ENCODE results near the gene INTS7. TPM values are rescaled to one million over a fixed set of nuclear protein-coding genes. Genes with fewer than 3 reads are reported as not detected.
"Not testable (repeated sequence)": the region's sequence is repeated elsewhere in the genome, so short reads cannot be mapped to it uniquely, and the experiment has no call there.

The INTS7 gene
- total RNA-seq, 5 donors from 2014 or later (not counting 1 experiment from before 2014, with no cell fraction given), result 8.5 to 12.2 (median 8.8) TPM

- H3K27ac Mint-ChIP-seq, result no peak overlapping the region
- H3K27ac ChIP-seq (ENCODE audit: low read length), result no peak overlapping the region
- H3K4me3 ChIP-seq (ENCODE audit: control insufficient read depth in 1 of 2, extremely low read depth in 1 of 2, low read length in 1 of 2), result no peak overlapping the region
- H3K36me3 Mint-ChIP-seq, result peaks cover 50% of the 10 kb centered on the region
- no peak for ATAC-seq (replicated peaks in 1 of 4)
- no peaks in the 10 kb centered on the region for H3K9me3 Mint-ChIP-seq
- no peaks in the 10 kb centered on the region for H3K27me3 Mint-ChIP-seq
- no peaks in the 10 kb centered on the region for H3K27me3 ChIP-seq (replicated peaks in 1 of 2; ENCODE audit: control insufficient read depth in 2 of 2, extremely low read depth in 1 of 2, insufficient read depth in 2 of 2, low read length in 1 of 2)
- no peaks in the 10 kb centered on the region for H3K4me1 ChIP-seq (ENCODE audit: control insufficient read depth in 1 of 2, extremely low read depth in 1 of 2, insufficient read depth in 2 of 2, low read length in 2 of 2)
- ChIA-PET CTCF (interaction anchor here in 1 of 2 donors (0.5 kb wide), 1 partner anchor 55 kb away, joined by 3 read pairs; no protein-coding TSS in a partner anchor), POLR2A (no interaction called here)
- no peaks in the 10 kb centered on the region for H3K9me3 ChIP-seq
- no peaks in the 10 kb centered on the region for H3K4me1 Mint-ChIP-seq
- peaks cover 0 to 13% of the 10 kb centered on the region in 2 donors for H3K36me3 ChIP-seq (ENCODE audit: control insufficient read depth in 2 of 2, extremely low read depth in 1 of 2, insufficient read depth in 1 of 2, low read length in 1 of 2)
- WGBS (ENCODE audit: insufficient coverage), result 100% methylated on average over 1 of the region's 7 CpGs
- no peak for DNase-seq
- no peak overlapping the region for H3K4me3 Mint-ChIP-seq
Measured at GRCh38 chr1:212004895-212005608, 30.3 kb downstream of the INTS7 start.

GRCh38 chr1:212002536-212002935, 32.8 kb downstream of the INTS7 start:
- Histone ChIP-seq H3K27me3 (replicated peaks in 1 of 2; ENCODE audit: control insufficient read depth in 2 of 2, extremely low read depth in 1 of 2, insufficient read depth in 2 of 2, low read length in 1 of 2) (no peaks in the 10 kb centered on the region), H3K9me3 (no peaks in the 10 kb centered on the region), H3K4me3 (ENCODE audit: control insufficient read depth in 1 of 2, extremely low read depth in 1 of 2, low read length in 1 of 2) (no peak overlapping the region), H3K4me1 (ENCODE audit: control insufficient read depth in 1 of 2, extremely low read depth in 1 of 2, insufficient read depth in 2 of 2, low read length in 2 of 2) (no peaks in the 10 kb centered on the region), H3K27ac (ENCODE audit: low read length) (no peak overlapping the region), H3K36me3 (ENCODE audit: control insufficient read depth in 2 of 2, extremely low read depth in 1 of 2, insufficient read depth in 1 of 2, low read length in 1 of 2) (peaks cover 0 to 15% of the 10 kb centered on the region in 2 donors)
- ATAC-seq (replicated peaks in 1 of 4), result no peak
- Mint-ChIP-seq H3K27me3 (no peaks in the 10 kb centered on the region), H3K4me1 (no peaks in the 10 kb centered on the region), H3K36me3 (peaks cover 49% of the 10 kb centered on the region), H3K9me3 (no peaks in the 10 kb centered on the region), H3K4me3 (no peak overlapping the region), H3K27ac (no peak overlapping the region)
- WGBS (ENCODE audit: insufficient coverage), result 100% methylated on average over 1 of the region's 3 CpGs
- POLR2A ChIA-PET, result no interaction called here
- DNase-seq, result no peak
- CTCF ChIA-PET, result no interaction called here

- H3K36me3 ChIP-seq (ENCODE audit: control insufficient read depth in 2 of 2, extremely low read depth in 1 of 2, insufficient read depth in 1 of 2, low read length in 1 of 2), result peaks cover 8 to 10% of the 10 kb centered on the region in 2 donors
- H3K4me3 ChIP-seq (ENCODE audit: control insufficient read depth in 1 of 2, extremely low read depth in 1 of 2, low read length in 1 of 2); DNase-seq; ATAC-seq (replicated peaks in 1 of 4); CTCF ChIA-PET; H3K9me3 Mint-ChIP-seq; H3K27me3 Mint-ChIP-seq; H3K9me3 ChIP-seq; H3K27ac ChIP-seq (ENCODE audit: low read length); H3K27ac Mint-ChIP-seq; H3K4me3 Mint-ChIP-seq; H3K4me1 Mint-ChIP-seq; H3K27me3 ChIP-seq (replicated peaks in 1 of 2; ENCODE audit: control insufficient read depth in 2 of 2, extremely low read depth in 1 of 2, insufficient read depth in 2 of 2, low read length in 1 of 2); H3K4me1 ChIP-seq (ENCODE audit: control insufficient read depth in 1 of 2, extremely low read depth in 1 of 2, insufficient read depth in 2 of 2, low read length in 2 of 2): not testable (repeated sequence)
- WGBS (ENCODE audit: insufficient coverage), result no CpG with 5 or more reads among the region's 4 CpGs
- POLR2A ChIA-PET, result interaction anchor here in 1 of 2 donors (0.6 kb wide), 1 partner anchor 24 kb away, joined by 4 read pairs; no protein-coding TSS in a partner anchor
- H3K36me3 Mint-ChIP-seq, result peaks cover 46% of the 10 kb centered on the region
Measured at GRCh38 chr1:211997426-211997825, 37.9 kb downstream of the INTS7 start.

GRCh38 chr1:211991695-211992094, 43.7 kb downstream of the INTS7 start:
- Mint-ChIP-seq H3K4me3 (no peak overlapping the region), H3K36me3 (peaks cover 41% of the 10 kb centered on the region), H3K4me1 (no peaks in the 10 kb centered on the region), H3K27ac (no peak overlapping the region), H3K27me3 (no peaks in the 10 kb centered on the region), H3K9me3 (no peaks in the 10 kb centered on the region)
- Histone ChIP-seq H3K4me1 (ENCODE audit: control insufficient read depth in 1 of 2, extremely low read depth in 1 of 2, insufficient read depth in 2 of 2, low read length in 2 of 2) (no peaks in the 10 kb centered on the region), H3K27me3 (replicated peaks in 1 of 2; ENCODE audit: control insufficient read depth in 2 of 2, extremely low read depth in 1 of 2, insufficient read depth in 2 of 2, low read length in 1 of 2) (no peaks in the 10 kb centered on the region), H3K36me3 (ENCODE audit: control insufficient read depth in 2 of 2, extremely low read depth in 1 of 2, insufficient read depth in 1 of 2, low read length in 1 of 2) (peaks cover 5% of the 10 kb centered on the region in 2 donors), H3K9me3 (no peaks in the 10 kb centered on the region), H3K27ac (ENCODE audit: low read length) (no peak overlapping the region), H3K4me3 (ENCODE audit: control insufficient read depth in 1 of 2, extremely low read depth in 1 of 2, low read length in 1 of 2) (no peak overlapping the region)
- ChIA-PET POLR2A (no interaction called here), CTCF (no interaction called here)
- no peak for DNase-seq
- ATAC-seq (replicated peaks in 1 of 4), result no peak

GRCh38 chr1:211986628-211987254, 48.6 kb downstream of the INTS7 start:
- Histone ChIP-seq H3K4me3 (ENCODE audit: control insufficient read depth in 1 of 2, extremely low read depth in 1 of 2, low read length in 1 of 2) (no peak overlapping the region), H3K27ac (ENCODE audit: low read length) (no peak overlapping the region), H3K4me1 (ENCODE audit: control insufficient read depth in 1 of 2, extremely low read depth in 1 of 2, insufficient read depth in 2 of 2, low read length in 2 of 2) (no peaks in the 10 kb centered on the region), H3K27me3 (replicated peaks in 1 of 2; ENCODE audit: control insufficient read depth in 2 of 2, extremely low read depth in 1 of 2, insufficient read depth in 2 of 2, low read length in 1 of 2) (no peaks in the 10 kb centered on the region), H3K36me3 (ENCODE audit: control insufficient read depth in 2 of 2, extremely low read depth in 1 of 2, insufficient read depth in 1 of 2, low read length in 1 of 2) (peaks cover 2 to 16% of the 10 kb centered on the region in 2 donors), H3K9me3 (no peaks in the 10 kb centered on the region)
- ATAC-seq (replicated peaks in 1 of 4), result no peak
- no peak overlapping the region for H3K27ac Mint-ChIP-seq
- H3K4me3 Mint-ChIP-seq, result no peak overlapping the region
- peaks cover 47% of the 10 kb centered on the region for H3K36me3 Mint-ChIP-seq
- no CpG with 5 or more reads among the region's 7 CpGs for WGBS (ENCODE audit: insufficient coverage)
- ChIA-PET CTCF (interaction anchor here in 1 of 2 donors (0.6 to 1.3 kb wide), 2 partner anchors 49 to 310 kb away, joined by 3 read pairs; partner anchors contain the start of genes DTL and INTS7), POLR2A (no interaction called here)
- H3K9me3 Mint-ChIP-seq, result no peaks in the 10 kb centered on the region
- H3K4me1 Mint-ChIP-seq, result no peaks in the 10 kb centered on the region
- no peaks in the 10 kb centered on the region for H3K27me3 Mint-ChIP-seq
- no peak for DNase-seq

- Histone ChIP-seq H3K4me1 (ENCODE audit: control insufficient read depth in 1 of 2, extremely low read depth in 1 of 2, insufficient read depth in 2 of 2, low read length in 2 of 2) (no peaks in the 10 kb centered on the region), H3K36me3 (ENCODE audit: control insufficient read depth in 2 of 2, extremely low read depth in 1 of 2, insufficient read depth in 1 of 2, low read length in 1 of 2) (peaks cover 2 to 16% of the 10 kb centered on the region in 2 donors), H3K4me3 (ENCODE audit: control insufficient read depth in 1 of 2, extremely low read depth in 1 of 2, low read length in 1 of 2) (no peak overlapping the region), H3K9me3 (no peaks in the 10 kb centered on the region), H3K27me3 (replicated peaks in 1 of 2; ENCODE audit: control insufficient read depth in 2 of 2, extremely low read depth in 1 of 2, insufficient read depth in 2 of 2, low read length in 1 of 2) (no peaks in the 10 kb centered on the region), H3K27ac (ENCODE audit: low read length) (no peak overlapping the region)
- WGBS (ENCODE audit: insufficient coverage), result 80% methylated on average over 1 of the region's 4 CpGs
- H3K4me3 Mint-ChIP-seq, result no peak overlapping the region
- H3K9me3 Mint-ChIP-seq, result no peaks in the 10 kb centered on the region
- ChIA-PET POLR2A (interaction anchor here in 1 of 2 donors (0.5 kb wide), 1 partner anchor 387 kb away, joined by 3 read pairs; no protein-coding TSS in a partner anchor), CTCF (interaction anchor here (0.6 to 1.3 kb wide), 2 partner anchors 50 to 437 kb away, joined by 3 read pairs; partner anchors contain the start of genes DTL (in 1 of the 2) and INTS7 (in 1 of the 2))
- no peaks in the 10 kb centered on the region for H3K27me3 Mint-ChIP-seq
- H3K4me1 Mint-ChIP-seq, result no peaks in the 10 kb centered on the region
- no peak for DNase-seq
- H3K27ac Mint-ChIP-seq, result no peak overlapping the region
- H3K36me3 Mint-ChIP-seq, result peaks cover 48% of the 10 kb centered on the region
- no peak for ATAC-seq (replicated peaks in 1 of 4)
Measured at GRCh38 chr1:211985556-211986264, 49.6 kb downstream of the INTS7 start.
